Measurements from ENCODE around the gene DHRS1.

Gene DHRS1

GRCh38 chr14:24272467-24272866 lies 27.1 kb downstream of the DHRS1 start:
- no peak overlapping the region for H3K4me3 ChIP-seq (ENCODE audit: low read depth, low read length)
- no peak for DNase-seq (ENCODE audit: low read depth, low spot score)
- in situ Hi-C loops (cut with HindIII; ENCODE audit: low sequenced_read_pairs): no loop called here
- no peak for TF ChIP-seq CTCF (IDR thresholded peaks at IDR 0.05; ENCODE audit: low read depth, low read length)

GRCh38 chr14:24271834-24272263 lies 27.7 kb downstream of the DHRS1 start:
- in situ Hi-C loops (cut with HindIII; ENCODE audit: low sequenced_read_pairs): no loop called here
- no peak for DNase-seq (ENCODE audit: low read depth, low spot score)
- peak overlapping the region; percentile 93 for H3K4me3 ChIP-seq (ENCODE audit: low read depth, low read length)
- no peak for TF ChIP-seq CTCF (IDR thresholded peaks at IDR 0.05; ENCODE audit: low read depth, low read length)

GRCh38 chr14:24271134-24271833 lies 28.3 kb downstream of the DHRS1 start, which contains the start of gene RABGGTA:
Gene RABGGTA (minus strand): TSS chr14:24271597. CDS start chr14:24271115, 482 bp downstream.
- in situ Hi-C loops (cut with HindIII; ENCODE audit: low sequenced_read_pairs): no loop called here
- peak; percentile 73 for TF ChIP-seq CTCF (IDR thresholded peaks at IDR 0.05; ENCODE audit: low read depth, low read length)
- peak; percentile 86 for DNase-seq (ENCODE audit: low read depth, low spot score)
- H3K4me3 ChIP-seq (ENCODE audit: low read depth, low read length): peak within 1 kb of the TSS; percentile 93

DNA sequence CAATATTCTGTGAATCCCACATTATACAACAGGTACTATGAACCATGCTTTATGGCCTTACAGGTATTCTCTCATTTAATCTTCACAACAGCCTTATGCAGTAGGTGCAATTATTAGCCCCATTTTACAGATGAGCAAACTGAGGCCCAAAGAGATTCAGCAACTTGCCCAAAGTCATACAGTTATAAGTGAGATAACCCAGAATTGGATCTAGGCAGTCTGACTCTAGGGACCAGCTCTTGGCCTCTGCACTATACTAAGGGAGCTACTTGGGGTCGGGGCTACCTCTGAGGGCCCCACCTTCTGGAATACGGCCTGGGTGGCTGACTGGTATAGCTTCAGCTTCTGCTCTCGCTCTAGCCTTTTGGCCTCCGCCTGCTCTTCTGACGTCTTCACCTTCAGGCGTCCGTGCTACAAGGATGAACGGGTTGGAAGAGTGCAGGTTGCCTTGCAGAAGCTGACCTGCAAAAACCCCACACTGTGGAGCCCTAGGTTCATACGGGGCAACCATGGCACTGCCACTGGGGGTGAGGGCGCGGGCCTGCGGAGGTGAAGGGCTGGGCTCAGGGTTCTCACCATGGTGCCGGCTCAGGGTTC lies 28.9 kb downstream of the DHRS1 start:
- H3K4me3 ChIP-seq (ENCODE audit: low read depth, low read length): peak overlapping the region; percentile 93
- no peak for DNase-seq (ENCODE audit: low read depth, low spot score)
- no peak for TF ChIP-seq CTCF (IDR thresholded peaks at IDR 0.05; ENCODE audit: low read depth, low read length)
- in situ Hi-C loops (cut with HindIII; ENCODE audit: low sequenced_read_pairs): no loop called here

GRCh38 chr14:24269910-24270536 lies 29.6 kb downstream of the DHRS1 start:
- H3K4me3 ChIP-seq (ENCODE audit: low read depth, low read length): no peak overlapping the region
- TF ChIP-seq CTCF (IDR thresholded peaks at IDR 0.05; ENCODE audit: low read depth, low read length): no peak
- in situ Hi-C loops (cut with HindIII; ENCODE audit: low sequenced_read_pairs): no loop called here
- DNase-seq (ENCODE audit: low read depth, low spot score): no peak

GRCh38 chr14:24269368-24269767 lies 30.2 kb downstream of the DHRS1 start:
- in situ Hi-C loops (cut with HindIII; ENCODE audit: low sequenced_read_pairs): no loop called here

More at GRCh38 chr14:24269368-24269767, 30.2 kb downstream of the DHRS1 start:
- no peak for DNase-seq (ENCODE audit: low read depth, low spot score)
- no peak overlapping the region for H3K4me3 ChIP-seq (ENCODE audit: low read depth, low read length)
- no peak for TF ChIP-seq CTCF (IDR thresholded peaks at IDR 0.05; ENCODE audit: low read depth, low read length)
